GM12865 (cell line): ENCODE measurements around the gene CLIC6.

ENCODE experiments used
- DNase-seq: peaks from one replicate; pipeline ENCODE4 v3.0.0; 2010; ENCODE audit warnings: low read depth
- H3K4me3 ChIP-seq: 2 replicates; pipeline ENCODE4 v1.5.1; 2011; ENCODE audit warnings: mild to moderate bottlenecking, low read depth, low read length, control low read depth
- TF ChIP-seq, protein P1 (sequence below): IDR thresholded peaks from 2 replicates; pipeline ENCODE4 v1.5.1; 2011; ENCODE audit warnings: low read length, control low read depth, low read depth, inconsistent platforms; ENCODE audit not compliant: insufficient read depth; ENCODE audit errors: missing control alignments

The CLIC6 gene

DNA sequence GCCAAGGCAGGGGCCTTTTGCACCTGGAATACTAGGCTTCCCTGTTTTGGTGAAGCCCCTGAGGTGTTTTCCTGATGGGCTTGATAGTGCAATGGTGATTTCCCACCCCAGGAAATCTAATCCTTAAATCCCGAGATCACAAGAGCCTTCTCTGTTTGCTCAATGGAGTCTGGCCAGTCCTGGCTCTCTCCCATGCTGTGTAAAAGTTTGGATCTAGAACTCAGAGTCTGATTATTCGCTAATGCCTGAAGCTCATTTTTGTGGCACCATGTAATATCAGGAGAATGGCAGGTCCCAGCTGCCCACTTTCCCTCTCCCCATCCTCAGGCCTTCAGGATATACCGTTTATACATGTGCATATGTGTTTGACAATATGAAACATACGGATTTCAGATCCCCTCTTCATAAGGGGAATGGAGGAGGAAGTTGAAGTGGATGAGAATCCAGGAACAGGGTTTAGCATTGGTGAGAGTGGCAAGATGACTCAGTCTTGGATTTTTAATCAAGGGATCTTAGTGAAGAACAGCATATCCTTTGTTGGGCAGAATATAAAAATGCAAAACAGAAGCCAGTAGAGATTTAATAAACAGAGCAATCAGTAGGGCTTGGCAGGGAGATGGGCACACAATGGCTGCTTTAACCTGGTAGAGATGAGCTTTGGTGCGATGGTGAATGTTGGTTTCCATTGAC is 62.1 kb downstream of the CLIC6 start:
- no peak for DNase-seq

DNA sequence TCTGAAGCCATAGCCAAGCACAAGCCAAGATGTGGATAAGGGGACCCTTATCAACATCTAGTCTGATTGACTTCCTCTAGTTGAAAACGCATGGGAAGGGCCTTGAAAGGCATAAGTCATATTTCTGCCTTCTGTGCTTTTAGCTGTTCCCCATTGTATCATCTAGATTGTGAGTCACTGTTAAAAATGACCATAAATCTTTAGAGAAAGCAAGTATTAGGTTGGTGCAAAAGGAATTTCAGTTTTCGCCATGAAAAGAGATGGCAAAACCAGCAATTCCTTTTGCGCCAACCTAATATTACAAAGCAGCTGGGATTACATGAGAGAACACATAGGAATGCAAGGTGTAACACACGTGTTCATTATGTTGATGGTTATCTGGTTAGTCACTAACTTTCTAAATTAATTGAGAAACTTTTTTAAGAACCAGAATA is 63.6 kb downstream of the CLIC6 start:
- H3K4me3 ChIP-seq, result no peak overlapping the region
- TF ChIP-seq, protein P1, sequence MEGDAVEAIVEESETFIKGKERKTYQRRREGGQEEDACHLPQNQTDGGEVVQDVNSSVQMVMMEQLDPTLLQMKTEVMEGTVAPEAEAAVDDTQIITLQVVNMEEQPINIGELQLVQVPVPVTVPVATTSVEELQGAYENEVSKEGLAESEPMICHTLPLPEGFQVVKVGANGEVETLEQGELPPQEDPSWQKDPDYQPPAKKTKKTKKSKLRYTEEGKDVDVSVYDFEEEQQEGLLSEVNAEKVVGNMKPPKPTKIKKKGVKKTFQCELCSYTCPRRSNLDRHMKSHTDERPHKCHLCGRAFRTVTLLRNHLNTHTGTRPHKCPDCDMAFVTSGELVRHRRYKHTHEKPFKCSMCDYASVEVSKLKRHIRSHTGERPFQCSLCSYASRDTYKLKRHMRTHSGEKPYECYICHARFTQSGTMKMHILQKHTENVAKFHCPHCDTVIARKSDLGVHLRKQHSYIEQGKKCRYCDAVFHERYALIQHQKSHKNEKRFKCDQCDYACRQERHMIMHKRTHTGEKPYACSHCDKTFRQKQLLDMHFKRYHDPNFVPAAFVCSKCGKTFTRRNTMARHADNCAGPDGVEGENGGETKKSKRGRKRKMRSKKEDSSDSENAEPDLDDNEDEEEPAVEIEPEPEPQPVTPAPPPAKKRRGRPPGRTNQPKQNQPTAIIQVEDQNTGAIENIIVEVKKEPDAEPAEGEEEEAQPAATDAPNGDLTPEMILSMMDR, result no peak
- no peak for DNase-seq

More for the DNA sequence above, 62.1 kb downstream of the CLIC6 start:
- TF ChIP-seq, protein P1, result no peak
- H3K4me3 ChIP-seq, result no peak overlapping the region

DNA sequence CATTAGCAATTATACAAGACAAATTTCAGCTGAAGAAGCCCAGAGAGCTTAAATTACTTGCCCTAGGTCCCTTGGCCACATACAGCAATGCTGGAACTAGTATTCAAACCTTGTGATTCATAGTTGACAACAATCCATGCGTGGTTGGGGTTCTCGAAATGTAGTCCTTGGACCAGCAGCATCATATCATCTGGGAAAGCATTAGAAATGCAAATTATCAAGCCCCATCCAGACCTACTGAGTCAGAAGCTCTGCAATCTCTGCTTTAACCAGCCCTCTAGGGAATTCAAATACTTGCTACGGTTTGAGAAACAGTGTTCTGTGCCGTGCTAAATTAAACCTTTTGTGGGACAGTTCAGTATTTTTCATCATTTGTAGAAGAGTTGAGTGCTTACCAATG is 65.1 kb downstream of the CLIC6 start:
- TF ChIP-seq, protein P1, result no peak
- no peak for DNase-seq
- H3K4me3 ChIP-seq, result no peak overlapping the region

DNA sequence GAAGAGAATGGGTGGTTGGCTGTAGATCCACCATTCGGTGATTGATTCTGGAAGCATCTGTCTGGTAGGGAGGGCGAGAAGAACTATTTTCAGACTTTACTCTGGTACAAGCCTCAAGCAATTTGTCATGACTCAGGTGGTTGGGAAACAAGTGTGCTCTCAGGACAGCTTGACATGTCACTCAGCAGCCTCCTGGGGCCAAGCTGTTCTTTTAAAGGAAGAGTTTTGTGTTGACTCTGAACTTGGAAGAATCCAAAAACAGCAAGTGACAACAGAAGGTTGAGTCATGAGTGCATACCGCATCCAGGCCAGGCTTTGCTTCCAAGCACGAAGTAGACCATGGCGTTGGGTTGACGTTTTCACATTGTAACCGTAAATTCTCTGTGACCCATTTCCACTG is 65.9 kb downstream of the CLIC6 start:
- DNase-seq, result no peak
- no peak overlapping the region for H3K4me3 ChIP-seq
- TF ChIP-seq, protein P1, result no peak

DNA sequence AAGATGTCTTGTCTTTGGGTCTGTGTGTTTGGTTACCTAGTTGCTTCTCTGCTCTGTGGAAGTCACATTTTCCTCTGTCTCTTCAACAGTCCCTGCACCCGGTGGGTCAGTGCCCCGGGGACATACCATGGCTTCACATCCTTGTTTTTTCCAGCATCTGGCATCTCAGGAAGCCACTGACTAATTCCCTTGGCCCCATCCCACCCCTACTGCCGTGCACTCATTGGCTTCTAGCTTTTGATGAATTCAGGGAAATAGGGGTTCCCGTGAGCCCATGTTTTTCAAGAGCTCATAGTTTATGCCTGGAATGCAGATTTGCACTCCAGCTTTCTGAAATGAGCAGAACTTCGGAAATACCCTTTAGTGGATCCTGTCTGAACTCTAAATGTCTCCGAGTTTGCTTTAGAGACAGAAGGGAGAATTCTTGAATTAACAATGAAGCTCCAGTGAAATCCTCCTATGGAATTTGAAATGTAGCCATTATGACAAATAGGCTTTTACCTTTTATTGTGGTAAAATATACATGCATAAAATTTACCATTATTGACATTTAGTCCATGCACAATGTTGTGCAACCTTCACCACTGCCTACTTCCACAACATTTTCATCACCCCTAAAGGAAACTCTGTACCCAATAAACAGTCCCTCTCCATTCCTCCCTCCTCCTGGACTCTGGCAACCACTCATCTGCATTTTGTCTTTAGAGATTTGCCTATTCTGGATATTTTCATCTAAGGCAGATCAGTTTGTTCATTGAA is 67.5 kb downstream of the CLIC6 start:
- no peak for DNase-seq
- no peak overlapping the region for H3K4me3 ChIP-seq
- TF ChIP-seq, protein P1, result no peak

DNA sequence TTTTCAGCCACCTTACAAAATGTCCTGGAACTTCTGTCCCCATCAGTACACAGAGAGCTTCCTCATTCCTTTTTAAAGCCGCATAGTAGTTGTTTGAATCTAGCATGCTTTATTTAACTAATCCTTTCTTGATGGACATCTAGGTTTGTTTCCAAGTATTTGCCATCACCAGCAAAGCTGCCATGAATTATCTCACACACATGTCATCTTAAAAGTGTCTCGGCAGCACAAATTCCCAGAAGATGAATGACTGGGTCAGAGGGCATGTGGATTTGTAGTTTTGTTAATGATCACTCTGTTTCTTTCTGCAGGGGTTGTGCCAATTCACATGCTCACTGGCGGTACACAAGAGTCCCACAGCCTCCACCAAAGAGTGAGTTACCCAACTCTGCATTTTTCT is 68.3 kb downstream of the CLIC6 start:
- no peak for DNase-seq
- H3K4me3 ChIP-seq, result no peak overlapping the region
- TF ChIP-seq, protein P1, result no peak
